GM12801 (cell line): ENCODE results near the gene CTDSPL.

Experiments used
- TF ChIP-seq, protein P1 (sequence below): IDR thresholded peaks from one replicate; pipeline ENCODE4 v1.5.1; 2011; ENCODE audit warnings: control low read depth; ENCODE audit not compliant: insufficient read length; ENCODE audit errors: extremely low read depth

CTDSPL gene

DNA sequence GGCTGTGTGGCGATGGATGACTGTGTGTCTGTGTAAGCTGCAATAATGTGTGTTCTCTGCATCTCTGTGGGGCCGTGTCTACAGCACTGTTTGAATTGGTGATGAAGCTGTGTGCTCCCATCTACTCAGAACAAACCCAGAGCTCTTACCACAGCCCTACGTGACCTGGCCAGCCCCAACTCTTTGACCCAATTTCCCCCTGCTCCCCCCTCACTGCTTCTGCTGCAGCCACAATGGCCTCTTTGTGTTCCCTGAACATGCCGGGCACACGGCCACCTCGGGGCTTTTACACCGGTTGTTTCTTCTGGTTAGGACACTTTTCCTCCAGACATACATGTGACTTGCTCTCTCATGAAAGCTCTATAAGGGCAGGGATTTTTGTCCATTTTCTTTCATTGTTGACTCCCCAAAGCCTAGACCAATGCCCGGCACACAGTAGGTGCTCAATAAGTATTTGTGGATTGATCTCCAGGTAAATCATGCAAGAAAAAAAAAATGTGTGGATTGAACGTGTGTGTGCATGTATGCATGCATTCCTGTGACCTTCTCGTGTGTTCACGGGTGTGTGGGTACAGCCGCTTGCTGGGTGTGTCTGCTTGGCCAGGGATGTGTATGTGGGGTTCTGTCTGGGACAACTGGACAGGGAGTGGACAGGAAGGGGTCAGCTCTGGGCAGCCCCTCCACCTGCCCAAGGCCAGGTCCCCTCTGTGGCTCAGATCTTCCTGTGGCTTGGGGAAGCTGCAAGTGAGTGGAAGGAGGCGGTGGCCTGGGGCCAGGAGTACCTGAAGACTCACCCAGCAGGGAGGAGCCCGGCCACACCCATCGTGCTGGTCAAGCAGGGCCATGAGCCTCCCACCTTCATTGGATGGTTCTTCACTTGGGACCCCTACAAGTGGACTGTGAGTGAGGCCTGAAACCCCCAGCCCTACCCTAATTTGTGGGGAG, 143.7 kb downstream of the CTDSPL start:
- TF ChIP-seq, protein P1, sequence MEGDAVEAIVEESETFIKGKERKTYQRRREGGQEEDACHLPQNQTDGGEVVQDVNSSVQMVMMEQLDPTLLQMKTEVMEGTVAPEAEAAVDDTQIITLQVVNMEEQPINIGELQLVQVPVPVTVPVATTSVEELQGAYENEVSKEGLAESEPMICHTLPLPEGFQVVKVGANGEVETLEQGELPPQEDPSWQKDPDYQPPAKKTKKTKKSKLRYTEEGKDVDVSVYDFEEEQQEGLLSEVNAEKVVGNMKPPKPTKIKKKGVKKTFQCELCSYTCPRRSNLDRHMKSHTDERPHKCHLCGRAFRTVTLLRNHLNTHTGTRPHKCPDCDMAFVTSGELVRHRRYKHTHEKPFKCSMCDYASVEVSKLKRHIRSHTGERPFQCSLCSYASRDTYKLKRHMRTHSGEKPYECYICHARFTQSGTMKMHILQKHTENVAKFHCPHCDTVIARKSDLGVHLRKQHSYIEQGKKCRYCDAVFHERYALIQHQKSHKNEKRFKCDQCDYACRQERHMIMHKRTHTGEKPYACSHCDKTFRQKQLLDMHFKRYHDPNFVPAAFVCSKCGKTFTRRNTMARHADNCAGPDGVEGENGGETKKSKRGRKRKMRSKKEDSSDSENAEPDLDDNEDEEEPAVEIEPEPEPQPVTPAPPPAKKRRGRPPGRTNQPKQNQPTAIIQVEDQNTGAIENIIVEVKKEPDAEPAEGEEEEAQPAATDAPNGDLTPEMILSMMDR, result no peak

DNA sequence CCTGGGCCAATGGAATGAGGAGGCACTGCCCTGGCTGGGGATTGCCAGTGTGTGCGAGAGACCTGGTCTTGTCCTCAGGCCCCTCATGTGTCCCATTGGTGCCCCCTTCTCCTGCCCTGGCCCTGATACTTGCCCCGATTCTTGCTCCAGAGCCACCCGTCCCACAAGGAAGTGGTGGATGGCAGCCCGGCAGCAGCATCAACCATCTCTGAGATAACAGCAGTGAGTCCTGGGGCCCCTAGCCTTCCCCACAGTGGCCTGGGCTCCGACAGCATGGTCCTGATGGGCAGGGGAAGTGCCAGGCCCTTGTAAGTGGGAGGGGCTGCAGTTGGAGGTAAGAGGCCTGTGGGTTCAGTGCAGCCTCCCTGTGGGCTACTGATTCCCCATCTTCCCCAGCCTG, 144.4 kb downstream of the CTDSPL start:
- TF ChIP-seq, protein P1, result no peak

GRCh38 chr3:38006445-38006995, 144.8 kb downstream of the CTDSPL start:
- TF ChIP-seq, protein P1, result no peak

- TF ChIP-seq, protein P1, result no peak
Observed at GRCh38 chr3:38007754-38008090, 146.0 kb downstream of the CTDSPL start.

- TF ChIP-seq, protein P1, result no peak
Observed at GRCh38 chr3:38008191-38008701, 146.6 kb downstream of the CTDSPL start.

DNA sequence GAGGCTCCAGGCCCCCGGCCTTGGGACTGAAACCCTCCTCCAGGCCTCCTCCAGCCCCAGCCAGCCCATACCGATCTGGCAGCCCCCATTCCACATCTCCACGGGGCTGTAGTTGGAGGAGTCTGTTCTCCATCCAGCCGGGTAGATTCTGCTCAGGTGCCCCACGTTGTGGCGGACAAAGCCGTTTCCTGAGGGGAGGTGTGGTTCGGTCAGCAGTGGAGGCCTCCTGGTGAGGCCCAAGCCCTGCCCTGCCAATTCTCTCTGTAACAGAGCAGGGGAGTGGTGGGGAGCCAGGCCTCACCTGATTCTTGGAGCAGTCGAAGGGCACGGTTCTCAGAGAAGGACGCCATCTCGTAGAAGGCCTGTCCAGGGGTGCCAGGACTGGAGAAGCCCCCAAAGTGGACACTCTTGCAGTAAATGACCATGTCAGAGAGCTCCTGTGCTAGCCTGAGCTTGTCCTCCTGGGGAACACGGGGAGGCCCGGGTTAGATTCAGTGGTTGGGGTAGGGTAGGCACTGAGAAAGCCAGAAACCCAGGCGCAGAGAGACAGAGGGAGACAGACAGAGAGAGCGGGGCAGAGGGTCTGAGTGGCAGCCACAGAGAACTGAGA, 147.4 kb downstream of the CTDSPL start:
- TF ChIP-seq, protein P1, result no peak
